KOPT-K1 (cell line): ENCODE data around the gene PLB1.

Experiments used
- H3K27ac ChIP-seq: fragments of 200-600 bp; sonication (generic); 2 replicates; pipeline ENCODE4 v1.5.1; 2016; ENCODE audit warnings: antibody characterized with exemption, mild to moderate bottlenecking, low read depth, low read length; ENCODE audit not compliant: poor library complexity, severe bottlenecking
- H3K36me3 ChIP-seq: fragments of 200-600 bp; sonication (generic); 2 replicates; pipeline ENCODE4 v1.5.1; 2017; ENCODE audit warnings: antibody characterized with exemption, mild to moderate bottlenecking, low read length, moderate library complexity; ENCODE audit not compliant: insufficient read depth
- H3K9me3 ChIP-seq: fragments of 200-600 bp; sonication (generic); 2 replicates; pipeline ENCODE4 v1.5.1; 2017; ENCODE audit warnings: antibody characterized with exemption, low read length, mild to moderate bottlenecking; ENCODE audit not compliant: insufficient read depth, poor library complexity, severe bottlenecking

Gene PLB1

DNA sequence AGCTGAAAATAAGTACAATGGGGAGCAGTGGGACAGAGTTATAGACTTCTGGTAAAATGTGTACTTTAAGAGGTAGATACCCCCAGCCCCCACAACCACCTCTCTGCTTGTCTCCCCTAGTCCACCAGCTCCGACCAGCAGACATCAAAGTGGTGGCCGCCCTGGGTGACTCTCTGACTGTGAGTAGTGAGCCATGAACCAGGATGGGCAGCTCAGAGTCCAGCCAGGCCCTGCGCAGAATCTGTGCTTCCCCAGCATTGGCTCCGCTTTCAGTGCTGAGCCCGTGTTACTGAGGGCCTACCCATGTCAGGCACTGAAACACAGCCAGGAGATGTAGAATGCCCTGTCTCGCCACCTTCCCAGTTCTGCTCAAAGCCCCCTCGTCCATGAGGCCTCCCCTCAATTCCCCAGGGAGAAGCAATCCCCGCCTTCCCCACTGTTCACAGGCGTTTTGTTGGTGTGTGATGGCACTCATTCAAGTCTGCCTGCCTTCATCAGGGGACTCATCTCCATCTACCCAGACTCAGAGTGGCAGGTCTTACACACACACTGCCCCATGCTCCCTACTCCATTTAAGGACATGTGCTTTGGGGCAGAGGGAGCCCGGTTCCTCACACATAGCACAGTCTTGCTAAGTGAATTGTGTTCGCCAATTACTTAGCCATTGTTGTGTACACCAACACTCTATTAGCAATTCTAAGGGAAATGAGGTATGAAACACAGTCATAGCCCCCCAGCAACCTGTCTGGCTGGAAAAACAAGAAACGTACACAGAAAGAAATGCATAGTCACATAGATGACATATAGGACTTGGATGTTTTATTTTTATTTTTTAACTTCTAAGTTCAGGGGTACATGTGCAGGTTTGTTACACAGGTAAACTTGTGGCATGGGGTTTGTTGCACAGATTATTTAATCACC, 122.6 kb downstream of the PLB1 start:
- no peaks in the 10 kb centered on the region for H3K9me3 ChIP-seq
- H3K27ac ChIP-seq, result no peak overlapping the region
- H3K36me3 ChIP-seq, result no peaks in the 10 kb centered on the region

DNA sequence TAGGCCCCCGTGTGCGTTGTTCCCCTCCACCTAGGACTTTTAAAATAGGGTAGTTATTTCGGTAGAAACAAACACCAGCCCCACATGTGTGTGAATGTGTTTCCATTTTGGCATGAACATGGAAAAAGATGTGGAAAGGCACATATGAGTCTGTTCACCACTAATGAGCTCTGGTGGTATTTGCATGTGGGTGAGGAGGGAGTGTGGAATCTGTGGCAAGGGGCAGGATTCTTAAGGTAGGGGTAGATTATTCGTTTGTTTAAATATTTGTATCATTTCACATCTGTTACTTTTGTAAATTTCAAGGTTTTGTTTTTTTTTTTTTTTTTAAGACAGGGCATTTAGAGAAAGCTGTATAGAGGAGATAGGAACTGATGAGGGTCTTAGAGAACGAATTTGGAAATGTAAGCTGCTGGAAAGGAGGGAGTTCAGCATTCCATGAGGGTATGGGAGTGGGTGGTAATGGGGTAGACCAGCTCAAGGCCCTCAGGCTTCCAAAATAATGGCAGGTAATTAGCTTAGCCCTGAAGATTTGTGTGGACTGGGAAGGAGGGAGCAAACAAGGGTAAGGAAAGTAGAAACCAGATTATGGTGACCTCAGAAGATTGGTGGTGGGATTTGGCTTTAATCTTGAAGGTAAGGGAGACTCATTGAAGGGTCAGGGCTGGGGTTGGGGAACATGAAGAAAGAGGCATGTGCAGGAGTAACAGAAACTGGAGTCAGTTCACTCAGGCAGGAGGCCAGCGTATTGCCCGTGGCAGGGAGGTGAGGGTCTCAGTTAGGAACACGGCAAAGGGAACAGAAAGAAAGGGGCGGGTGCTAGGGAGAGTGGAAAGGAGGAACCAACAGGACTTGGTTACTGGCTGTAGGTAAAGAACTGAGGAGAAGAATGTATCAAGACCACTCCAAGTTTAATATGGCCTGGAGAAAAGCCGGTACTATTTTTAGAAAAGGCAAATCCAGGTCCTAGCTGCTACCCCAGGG, 123.6 kb downstream of the PLB1 start:
- H3K27ac ChIP-seq, result no peak overlapping the region
- H3K36me3 ChIP-seq, result no peaks in the 10 kb centered on the region
- no peaks in the 10 kb centered on the region for H3K9me3 ChIP-seq

- H3K27ac ChIP-seq, result no peak overlapping the region
- H3K9me3 ChIP-seq, result no peaks in the 10 kb centered on the region
- no peaks in the 10 kb centered on the region for H3K36me3 ChIP-seq
Observed at GRCh38 chr2:28620291-28620793, 124.5 kb downstream of the PLB1 start.

- H3K27ac ChIP-seq, result peak overlapping the region; percentile 56
- H3K36me3 ChIP-seq, result no peaks in the 10 kb centered on the region
- no peaks in the 10 kb centered on the region for H3K9me3 ChIP-seq
Observed at GRCh38 chr2:28620801-28621171, 124.9 kb downstream of the PLB1 start.

DNA sequence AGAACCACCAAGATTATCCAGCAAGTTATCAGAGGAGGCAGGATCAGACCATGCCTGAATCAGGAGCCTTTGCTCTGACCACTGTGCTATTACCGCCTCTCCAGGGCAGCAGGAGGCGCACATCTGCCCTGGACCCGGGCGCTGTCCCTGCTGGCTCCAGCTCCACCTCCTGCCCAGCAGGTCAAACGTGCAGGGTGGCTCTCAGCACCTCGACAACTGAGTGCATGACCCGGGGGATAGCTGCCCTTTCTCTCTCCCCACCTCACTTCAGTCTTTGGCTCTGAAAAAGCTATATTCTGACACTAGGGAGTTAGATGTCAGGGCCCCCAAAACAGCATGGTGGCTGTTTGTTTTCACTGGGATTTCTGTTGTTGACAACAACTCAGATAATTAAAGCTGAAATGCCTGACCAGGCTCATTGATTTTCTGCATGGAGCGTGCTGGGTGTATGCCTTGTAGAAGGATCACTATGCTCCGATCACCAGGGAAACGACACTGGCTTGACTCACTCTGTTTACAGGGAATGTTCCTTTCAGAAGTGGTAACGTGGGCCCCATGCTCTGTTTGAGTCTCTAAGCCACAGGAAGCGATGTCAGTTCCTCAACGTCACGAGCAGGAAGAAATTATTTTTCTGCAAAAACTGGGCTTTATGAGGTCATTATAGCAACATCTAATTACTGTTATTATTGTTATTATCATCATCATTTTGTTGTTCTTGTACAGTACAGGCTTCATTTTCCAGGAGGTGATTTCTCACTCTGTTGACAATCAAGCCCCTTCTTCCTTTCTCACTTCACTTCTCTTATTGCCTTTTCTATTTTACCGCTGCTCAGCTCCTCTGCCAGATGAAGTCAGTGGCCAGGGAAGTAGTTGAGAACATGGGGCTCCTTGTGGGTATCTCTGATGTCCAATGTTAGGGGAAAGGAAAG, 125.6 kb downstream of the PLB1 start:
- Histone ChIP-seq H3K36me3 (no peaks in the 10 kb centered on the region), H3K27ac (peak overlapping the region; percentile 56), H3K9me3 (no peaks in the 10 kb centered on the region)

GRCh38 chr2:28622101-28622499, 126.2 kb downstream of the PLB1 start:
- Histone ChIP-seq H3K36me3 (no peaks in the 10 kb centered on the region), H3K9me3 (no peaks in the 10 kb centered on the region), H3K27ac (peak overlapping the region; percentile 56)

DNA sequence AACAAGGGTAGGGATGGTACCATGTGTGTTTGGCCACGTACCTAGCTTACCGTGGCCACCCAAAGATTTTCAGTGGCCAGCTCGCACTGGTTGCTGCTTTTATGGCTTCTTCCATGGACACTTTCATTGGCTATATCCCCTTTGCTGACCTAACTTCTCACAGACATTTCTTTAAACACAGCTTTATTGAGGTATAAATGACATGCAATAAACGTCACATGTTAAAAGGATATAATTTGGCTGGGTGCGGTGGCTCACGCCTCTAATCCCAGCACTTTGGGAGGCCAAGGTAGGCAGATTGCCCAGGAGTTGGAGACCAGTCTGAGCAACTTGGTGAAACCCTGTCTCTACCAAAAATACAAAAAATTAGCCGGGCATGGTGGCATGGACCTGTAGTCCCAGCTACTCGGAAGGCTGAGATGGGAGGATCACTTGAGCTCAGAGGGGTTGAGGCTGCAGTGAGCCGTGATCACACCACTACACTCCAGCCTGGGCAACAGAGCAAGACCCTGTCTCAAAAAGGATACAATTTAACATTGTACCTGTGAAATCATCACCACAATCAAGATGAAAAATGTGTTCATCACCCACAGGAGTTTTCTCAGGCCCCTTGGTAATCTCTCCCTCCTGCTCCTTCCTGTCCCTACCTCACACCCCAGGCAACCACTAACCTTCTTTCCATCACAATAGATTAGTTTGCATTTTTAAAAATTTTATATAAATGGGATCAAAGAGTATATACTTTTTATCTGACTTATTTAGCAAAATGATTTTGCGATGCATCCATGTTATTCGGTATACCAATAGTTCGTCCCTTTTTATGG, 127.9 kb downstream of the PLB1 start:
- H3K27ac ChIP-seq, result no peak overlapping the region
- no peaks in the 10 kb centered on the region for H3K36me3 ChIP-seq
- no peaks in the 10 kb centered on the region for H3K9me3 ChIP-seq

DNA sequence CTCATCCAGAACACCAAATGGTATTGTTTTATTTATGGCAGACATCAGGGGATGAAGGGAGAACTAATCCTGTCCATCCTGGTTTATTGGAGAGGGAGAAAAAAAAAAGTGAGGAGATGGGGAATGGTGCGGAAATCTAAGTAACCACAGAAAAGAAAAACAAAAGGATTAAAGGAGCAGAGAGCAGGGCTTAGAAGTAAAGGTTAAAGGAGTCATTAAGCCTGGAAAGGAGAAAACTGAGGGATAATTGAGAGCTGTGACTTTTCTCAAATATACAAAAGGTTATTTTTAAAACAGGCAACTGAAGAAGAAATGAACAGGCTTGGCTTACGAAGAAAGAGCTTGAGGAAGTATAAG, 128.6 kb downstream of the PLB1 start:
- Histone ChIP-seq H3K27ac (no peak overlapping the region), H3K9me3 (no peaks in the 10 kb centered on the region)

GRCh38 chr2:28624793-28625701, 129.2 kb downstream of the PLB1 start:
- no peak overlapping the region for H3K27ac ChIP-seq
- no peaks in the 10 kb centered on the region for H3K36me3 ChIP-seq
- no peaks in the 10 kb centered on the region for H3K9me3 ChIP-seq

More for the DNA sequence above, 128.6 kb downstream of the PLB1 start:
- no peaks in the 10 kb centered on the region for H3K36me3 ChIP-seq

GRCh38 chr2:28626376-28626775, 130.5 kb downstream of the PLB1 start:
- no peaks in the 10 kb centered on the region for H3K9me3 ChIP-seq
- H3K27ac ChIP-seq, result no peak overlapping the region
- no peaks in the 10 kb centered on the region for H3K36me3 ChIP-seq

DNA sequence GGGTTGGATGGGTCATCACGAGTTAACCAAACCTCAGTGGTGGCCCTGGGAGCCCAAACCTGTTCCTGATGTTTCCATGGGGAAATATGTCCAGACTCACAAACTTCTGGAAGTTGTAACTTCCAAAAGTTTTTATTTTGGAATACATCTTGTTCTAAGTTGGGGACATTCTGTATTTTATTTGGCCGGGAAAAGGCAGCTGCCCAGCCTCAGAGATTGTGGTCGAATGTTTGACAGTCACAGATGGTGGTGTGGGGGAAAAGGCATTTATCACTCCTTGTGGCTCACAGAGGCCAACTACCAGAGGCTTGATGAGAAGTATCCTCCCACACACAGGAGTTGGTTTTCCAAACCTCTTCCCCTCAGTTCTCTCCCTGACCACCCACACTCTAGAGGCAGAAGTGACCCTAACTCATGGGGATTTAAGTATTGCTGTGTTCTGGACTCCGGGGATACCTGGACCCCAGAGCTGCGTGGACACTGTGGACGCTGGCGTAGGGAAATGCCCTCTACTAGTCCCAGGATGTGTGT, 131.1 kb downstream of the PLB1 start:
- Histone ChIP-seq H3K9me3 (no peaks in the 10 kb centered on the region), H3K27ac (no peak overlapping the region), H3K36me3 (no peaks in the 10 kb centered on the region)

DNA sequence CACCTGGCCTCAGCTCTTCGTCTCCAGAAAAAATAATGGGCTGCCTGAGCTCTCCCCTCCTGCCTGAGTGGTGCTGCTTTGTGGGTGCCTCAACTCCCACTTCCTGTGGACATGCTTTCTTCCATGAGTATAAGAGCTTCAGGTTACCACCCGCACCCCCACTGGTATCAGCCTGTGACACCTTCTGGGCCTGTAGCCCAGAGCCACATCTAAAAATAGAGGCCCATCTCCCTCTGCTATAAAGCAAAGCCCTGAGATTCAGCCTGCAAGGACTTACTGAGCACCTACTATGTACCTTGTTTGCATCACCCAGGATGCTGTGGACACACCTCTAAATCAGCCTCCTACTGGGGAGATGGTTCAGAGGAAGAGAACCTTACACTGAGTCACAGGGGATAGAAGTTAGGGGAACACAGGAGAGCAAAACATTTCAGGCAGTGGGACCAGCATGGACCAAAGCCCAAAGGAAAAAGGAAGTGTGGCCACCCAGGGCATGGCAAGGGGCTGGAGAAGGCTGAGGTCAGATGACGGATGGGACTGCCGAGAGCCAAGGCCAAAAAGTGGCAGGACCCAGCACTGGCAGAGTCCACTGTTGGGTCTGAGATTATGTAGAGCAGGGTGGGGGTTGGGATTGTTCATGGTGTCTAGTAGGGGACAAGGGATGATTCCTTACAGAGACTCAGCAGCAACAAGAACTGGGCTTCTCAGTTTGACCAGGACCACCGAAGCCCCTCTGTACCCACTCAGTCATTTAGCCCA, 132.0 kb downstream of the PLB1 start:
- no peak overlapping the region for H3K27ac ChIP-seq
- H3K9me3 ChIP-seq, result no peaks in the 10 kb centered on the region
- no peaks in the 10 kb centered on the region for H3K36me3 ChIP-seq
